HT1080 (cell line): ENCODE measurements around the gene GPR158. TPM values are rescaled to one million over a fixed set of nuclear protein-coding genes. Genes with fewer than 3 reads are reported as not detected.

ENCODE experiments used
- DNase-seq: peaks from one replicate; pipeline ENCODE4 v3.0.0-alpha.2; 2015; ENCODE audit warnings: low read depth
- total RNA-seq: library from RNA; depleted of rRNA; stranded (reverse); fragments of >200 nt; shearing (Covaris generic); gene quantifications from 2 replicates; pipeline ENCODE4 v1.2.3, GENCODE V29; 2014

GPR158 gene
- total RNA-seq, 1 experiment from 2014 or later, result 10.9 TPM

DNA sequence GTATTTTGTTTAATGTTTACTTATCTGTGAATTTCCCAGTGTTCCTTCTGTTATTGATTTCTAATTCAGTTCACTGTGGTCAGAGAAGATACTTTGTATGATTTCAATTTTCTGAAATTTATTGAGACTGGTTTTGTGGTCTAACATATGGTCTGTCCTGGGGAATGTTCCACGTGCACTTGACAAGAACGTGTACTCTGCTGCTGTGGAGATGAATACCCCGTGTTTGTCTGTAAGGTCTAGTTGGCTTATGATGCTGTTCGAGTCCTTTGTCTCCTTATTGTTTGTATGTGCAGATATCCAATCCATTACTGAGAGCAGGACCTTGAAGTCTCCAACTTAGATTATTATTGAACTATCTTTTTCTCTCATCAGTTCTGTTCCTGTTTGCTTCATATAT, 387.7 kb downstream of the GPR158 start:
- no peak for DNase-seq

DNA sequence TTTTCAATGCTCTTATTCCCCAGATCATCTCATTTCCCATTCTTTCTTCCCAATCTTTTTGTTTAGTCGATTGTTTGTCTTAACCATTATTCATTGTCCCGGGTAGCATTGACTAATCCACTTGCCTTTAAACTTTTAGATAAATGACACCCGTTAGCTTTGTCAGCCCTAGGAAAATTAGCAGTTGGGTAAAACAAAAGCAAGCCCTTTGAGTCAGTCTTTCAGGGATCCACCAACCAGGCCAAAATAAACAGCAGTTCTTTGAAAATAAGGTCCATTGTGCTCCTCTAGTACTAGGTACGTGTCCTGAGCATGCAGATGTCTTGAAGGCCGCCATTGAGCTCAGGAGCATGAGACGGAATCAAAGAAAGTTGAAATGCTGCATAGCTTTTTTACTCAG, 389.6 kb downstream of the GPR158 start:
- DNase-seq, result no peak

DNA sequence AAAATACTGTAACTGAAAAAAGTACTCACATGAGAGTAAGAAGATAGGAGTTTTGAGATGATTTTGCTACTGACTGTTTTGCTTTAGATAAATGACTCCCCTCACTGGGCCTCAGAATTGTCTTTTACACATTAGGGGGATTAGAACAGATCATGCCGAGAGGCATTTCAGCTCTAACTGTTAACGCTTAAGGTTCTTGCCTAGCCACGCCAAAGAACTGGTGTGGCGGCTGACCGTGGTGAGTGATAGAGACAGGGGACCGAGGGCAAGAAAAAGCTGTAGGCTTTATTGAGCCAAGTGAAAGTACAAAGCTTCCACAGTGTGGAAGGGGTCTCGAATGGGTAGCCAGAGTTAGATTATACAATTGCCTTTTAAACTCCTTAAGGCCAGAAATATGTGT, 390.8 kb downstream of the GPR158 start:
- DNase-seq, result no peak

DNA sequence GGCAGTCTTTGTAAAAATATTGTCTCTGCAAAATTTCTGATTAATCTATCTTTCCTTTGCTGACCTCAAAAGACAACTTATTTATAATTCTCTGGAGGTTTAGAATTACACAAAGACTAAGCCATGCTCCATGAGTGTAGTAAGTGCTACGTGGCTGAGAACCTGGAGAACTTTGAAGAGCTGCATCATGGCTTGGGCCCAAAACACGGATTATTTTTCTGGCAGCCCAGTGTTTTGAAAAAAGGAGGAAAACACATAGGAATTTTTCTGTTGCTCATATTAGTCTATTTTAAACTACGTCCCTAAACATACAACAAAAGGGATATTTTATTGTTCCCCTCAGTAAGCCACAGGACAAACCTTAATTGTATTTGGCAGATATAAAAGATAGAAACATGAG, 398.5 kb downstream of the GPR158 start:
- no peak for DNase-seq

DNA sequence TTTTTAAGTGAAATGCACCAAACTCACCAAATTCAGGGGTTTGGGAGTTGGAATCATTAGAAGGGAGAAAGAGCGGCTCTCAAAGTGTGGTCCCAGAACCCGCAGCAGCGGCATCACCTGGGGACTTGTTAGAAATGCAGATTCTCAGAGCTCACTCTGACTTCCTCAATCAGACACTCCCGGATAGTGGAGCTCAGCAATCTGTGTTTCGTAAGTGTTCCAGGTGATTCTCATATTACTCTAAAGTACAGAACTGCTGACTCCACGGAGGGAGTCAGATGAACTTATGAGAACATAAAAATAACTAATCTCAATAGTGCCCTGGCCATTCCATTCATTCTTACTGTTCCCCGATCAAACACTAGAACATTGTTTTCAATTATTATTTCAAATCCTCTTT, 400.5 kb downstream of the GPR158 start:
- no peak for DNase-seq

DNA sequence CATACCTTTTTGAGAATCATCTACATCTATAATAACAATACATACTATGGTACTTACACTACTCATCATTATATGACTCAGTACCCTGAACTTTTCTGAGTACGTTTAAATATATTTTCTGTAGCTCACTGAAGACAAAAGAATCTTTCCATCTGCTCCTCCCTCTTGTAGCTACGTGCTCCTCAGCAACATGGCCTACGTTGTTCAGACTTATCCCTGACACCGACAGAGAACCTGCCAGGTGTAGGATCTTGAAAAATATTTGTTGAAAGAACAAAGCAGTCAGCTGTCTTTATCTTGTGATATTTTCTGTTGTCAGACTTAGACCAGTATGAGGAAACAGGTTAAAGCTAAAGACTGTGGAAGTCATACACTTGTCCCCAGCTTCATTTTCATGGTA, 403.3 kb downstream of the GPR158 start:
- no peak for DNase-seq

DNA sequence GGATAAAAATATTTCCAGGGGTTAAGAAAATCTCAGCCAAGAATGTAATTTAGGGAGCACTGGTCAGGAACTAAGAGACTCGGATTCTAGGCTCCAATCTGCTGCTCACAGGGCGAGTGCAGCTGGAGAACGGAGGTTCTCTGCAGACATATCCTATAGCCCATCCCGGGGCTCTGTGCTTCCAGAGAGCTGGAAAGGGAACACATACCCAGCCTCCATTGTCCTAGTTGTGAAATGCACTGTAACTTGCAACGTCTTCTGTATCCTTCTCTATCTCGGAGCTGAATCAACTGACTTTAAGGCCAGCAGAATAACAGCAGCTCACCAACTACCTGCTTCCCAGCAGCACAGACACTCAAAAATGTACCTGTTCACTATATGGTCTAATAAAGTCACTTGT, 408.2 kb downstream of the GPR158 start:
- DNase-seq, result no peak

DNA sequence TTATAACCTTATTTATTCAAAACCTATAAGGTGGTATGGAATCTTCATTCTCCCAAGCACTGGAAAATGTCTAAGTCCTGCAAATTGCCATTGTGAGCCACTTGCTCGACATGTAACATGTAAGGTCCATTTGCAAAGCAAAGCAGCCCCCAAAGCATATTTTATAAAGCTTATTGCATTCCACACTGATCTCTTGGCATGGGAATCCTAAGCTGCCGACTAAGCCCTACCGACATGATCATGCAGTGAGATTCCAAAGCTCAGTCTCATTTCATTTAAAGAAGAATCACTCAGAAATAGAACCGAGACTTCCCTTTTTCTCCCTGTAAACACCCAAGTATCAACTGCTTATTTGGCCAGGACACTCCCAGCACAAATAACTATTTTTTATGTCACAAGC, 425.9 kb downstream of the GPR158 start:
- DNase-seq, result no peak

DNA sequence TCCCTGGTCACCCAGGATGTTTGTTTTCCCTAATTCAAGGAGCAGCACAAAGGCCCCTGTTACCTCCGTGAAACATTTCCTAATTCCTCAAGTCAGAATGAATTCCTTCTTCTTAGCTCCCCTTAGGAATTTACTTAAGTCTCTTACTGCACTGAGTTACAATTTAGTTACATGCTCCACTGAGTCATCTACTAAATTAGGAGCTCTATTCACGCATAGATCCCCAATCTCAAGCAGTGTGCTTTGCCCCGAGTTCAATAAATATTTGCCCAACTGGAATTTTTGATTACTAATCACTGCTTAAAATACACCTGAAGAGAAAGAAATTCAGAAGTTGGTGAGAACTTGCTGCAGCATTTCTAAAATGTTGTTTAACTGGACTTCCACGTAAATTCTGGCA, 429.8 kb downstream of the GPR158 start:
- no peak for DNase-seq

DNA sequence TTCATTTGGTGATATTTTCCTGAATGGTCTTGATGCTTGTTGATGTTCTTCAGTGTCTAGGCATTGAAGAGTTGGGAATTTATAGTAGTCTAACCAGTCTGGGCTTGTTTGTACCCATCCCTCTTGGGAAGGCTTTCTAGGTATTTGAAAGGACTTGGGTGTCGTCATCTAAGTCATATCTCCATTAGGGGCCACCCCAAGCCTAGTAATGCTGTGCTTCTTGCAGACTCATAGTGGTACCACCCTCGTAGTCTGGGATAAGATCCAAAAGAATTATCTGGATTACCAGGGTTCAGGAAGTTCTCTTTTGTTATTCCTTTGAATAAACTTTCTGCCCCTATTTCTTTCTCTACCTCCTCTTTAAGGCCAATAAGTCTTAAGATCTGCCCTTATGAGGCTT, 439.9 kb downstream of the GPR158 start:
- DNase-seq, result no peak

DNA sequence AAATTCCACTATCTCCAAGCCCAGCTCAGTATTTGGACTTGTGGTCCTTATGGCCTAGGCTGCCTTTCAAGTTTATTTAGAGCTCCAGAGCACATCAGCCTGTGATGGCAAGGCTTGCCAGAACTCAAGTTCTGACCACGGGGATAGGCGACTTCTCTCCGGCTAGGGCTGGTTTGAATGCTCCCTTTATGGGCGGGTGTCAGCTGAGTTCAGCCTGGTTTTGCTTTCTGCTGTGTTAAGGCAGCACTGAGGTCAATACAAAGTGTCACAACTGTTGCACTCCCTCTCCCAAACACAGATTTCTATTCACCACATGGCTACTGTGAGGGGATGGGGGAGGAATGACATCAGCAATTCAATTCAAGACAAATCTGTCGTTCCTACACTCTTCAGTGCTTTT, 441.1 kb downstream of the GPR158 start:
- no peak for DNase-seq

DNA sequence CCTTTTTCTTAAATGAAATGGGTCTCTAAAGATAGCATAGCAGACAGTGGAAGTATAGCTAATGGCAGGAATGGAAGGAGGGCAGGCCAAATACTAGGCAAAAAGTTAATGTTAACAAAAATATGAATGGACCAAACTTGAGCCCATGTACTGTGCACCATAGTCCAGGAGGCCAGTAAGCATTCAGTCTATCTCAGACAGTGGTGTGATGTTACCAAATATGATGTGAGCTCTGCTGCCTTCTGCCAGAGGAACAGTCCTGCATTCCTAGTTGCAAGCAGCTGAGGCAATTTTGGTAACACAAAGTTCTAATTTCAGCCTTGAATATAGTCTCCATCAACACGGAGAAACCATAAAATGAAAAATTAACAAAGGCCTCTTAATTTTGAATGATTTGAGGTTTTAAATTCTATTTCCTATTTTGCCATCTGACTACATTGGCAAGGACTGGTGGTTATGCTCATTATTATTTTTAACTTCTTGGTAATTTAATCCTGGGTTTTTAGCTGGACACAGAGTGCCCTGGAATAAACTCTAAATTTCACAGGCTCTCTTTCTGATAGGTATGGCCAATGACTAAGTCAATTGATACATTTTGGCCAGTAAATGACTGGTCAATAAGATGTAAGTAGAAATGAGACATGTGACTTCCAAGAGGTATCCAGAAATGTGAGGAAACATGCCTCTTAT, 442.2 kb downstream of the GPR158 start:
- no peak for DNase-seq

DNA sequence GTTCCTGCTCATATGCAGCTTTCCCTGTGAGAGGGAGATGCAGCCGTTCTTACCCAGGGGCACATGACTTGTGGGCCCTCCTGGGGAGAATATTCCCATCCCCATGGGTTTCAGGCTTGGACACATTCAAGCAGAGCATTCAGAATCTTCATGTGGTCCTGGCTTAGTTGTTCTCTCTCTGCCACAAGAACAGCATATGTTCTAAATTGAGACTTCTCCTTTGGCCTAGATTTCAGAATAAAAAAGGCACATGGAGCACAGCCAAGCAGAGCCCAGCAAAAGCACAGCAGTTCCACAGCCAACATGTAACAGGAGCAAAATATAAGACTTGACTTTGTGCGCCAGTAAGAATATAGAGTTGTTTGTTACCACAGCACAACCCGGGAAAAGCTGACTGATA, 452.8 kb downstream of the GPR158 start:
- no peak for DNase-seq

DNA sequence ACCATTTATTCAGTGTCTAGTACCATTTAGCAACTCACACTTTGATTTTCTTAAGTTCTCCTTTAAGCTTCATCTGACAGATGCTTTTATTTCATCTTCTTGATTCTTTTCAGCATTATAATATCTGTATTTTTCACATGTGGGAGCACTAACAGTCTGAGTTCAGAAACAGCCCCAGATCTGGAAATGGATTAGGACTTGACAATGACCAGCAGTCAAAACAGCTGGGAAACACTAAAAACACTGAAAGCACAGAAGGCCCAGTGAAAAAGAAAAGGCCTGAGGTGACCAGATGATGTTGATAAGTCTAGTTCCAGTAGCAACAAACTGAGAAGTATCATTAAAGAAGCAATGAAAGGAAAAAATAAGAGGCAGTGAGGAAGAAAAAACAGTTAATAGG, 454.5 kb downstream of the GPR158 start:
- DNase-seq, result no peak

DNA sequence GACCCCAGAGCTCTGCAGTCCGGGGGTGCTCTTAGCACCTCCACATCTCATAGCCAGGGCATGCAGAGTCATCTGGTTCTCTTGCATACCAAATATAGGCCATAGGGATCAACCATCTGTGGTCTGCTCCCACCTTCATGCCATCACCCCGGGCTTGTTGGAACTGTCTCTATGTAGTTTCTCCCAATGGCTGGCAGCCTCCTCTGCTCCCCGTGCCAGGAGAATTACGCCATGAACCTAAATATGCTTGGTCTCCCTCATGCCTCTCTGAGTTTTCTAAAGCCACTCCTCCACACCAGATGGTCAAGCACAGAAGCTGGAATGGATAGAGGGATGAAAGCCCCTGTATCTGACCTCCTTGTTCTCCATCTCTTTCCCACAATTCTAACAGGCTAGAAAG, 456.7 kb downstream of the GPR158 start:
- no peak for DNase-seq

DNA sequence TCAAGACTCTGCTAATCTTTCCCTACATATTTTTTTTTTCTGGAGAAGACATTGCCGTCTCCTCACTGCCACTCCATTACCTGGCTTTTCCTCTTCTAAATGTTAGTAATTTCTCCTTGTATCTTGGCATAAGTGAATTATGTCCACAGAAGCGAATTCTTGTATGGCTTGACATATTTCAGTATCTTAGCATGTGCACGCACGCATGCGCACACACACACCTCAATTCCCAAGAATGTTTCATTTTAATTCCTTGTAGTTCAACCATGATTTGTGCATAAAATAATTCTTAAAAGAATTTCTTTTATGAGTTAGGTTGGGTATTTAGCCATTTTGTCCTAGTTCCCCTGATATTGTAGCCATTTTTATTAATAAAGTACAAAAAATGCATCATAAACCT, 458.0 kb downstream of the GPR158 start:
- DNase-seq, result no peak

DNA sequence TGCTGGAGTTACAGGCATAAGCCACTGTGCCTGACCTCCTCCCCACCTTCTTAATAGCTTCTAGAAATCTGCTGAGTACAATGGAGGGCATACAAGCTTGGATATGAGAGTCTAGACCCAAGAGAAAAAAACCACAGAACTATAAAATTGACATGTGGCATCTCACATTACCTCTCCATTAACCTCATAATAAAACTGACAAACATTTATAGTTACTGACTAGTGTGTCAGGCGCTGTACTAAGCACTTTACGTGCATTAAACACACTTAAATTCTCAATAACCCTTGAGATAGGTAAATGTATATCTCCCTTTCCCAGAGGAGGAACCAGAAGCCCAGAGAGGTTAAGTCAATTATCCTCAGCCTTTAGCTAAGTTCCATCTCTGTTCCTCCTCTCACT, 458.7 kb downstream of the GPR158 start:
- DNase-seq, result no peak

DNA sequence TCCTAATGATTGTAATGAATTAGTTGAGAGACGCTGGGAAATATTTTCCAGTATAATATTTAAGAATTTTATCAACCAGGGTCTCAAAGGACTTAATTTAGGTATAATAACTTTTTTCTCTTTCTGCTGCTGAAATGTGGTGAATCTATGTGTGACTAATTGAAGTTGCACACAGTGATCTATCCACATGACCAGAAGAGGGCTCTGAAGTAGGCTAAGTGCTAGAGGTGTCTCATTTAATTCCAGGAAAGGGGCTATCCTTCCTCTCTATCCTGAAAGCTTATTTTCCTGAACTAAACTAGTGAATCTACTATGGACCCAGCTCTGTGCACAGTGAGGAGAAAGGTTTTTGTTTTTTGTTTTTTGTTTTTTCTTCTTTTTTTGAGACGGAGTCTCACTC, 464.8 kb downstream of the GPR158 start:
- DNase-seq, result no peak

DNA sequence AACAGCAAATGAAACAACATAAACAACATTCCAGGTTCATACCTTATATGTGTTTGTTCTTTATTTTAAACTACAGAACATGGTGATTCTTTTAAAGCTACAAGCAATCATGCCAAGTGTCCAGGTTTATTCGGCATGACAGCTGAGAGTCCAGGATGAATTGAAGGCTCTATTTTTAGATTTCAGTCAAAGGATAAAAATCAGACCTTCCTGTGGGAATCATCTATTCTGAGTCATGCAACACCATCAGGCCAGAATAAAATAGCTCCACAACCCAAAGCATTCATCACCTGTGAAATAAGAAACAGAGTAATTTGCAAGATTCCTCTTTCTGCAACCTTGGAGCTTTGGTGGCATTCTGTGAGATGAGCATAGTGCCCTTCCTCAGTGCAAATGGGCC, 466.8 kb downstream of the GPR158 start:
- peak; percentile 13 for DNase-seq

DNA sequence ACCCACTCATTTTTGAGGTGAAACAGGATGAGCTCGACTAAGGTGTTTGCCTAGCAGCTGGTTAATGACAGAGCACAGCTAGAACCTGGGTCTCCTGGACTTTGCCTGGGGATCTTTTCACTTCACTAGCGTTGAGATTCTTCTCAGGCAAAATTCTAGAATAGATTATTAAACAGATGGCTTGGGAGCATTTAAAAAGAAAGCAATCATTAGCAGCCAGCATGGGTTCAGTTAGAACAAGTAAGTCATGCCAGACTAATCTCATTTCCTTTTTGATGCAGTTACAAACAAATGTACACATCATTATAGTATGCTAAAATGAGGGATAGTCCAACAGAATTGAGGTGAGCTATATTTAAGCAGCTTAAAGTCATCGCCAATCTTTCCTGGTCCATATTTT, 467.9 kb downstream of the GPR158 start:
- no peak for DNase-seq

DNA sequence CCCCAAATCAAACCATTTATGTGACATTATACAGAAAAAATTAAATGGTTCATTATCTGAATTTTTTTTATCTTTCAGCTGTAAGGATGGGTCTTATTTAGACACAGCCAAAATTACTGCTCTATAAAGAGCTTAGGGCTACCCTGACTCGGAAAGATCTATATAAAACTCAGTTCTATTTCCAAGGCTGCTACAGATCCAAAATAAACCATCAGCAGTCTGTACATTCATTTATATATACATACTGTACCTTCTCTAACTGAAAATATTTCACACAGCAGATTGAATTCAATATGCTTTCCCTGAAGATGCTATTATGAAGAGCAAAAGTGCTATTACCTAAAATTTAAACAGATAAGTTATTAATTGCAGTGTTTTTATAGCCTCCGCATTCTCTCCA, 471.6 kb downstream of the GPR158 start:
- DNase-seq, result no peak

DNA sequence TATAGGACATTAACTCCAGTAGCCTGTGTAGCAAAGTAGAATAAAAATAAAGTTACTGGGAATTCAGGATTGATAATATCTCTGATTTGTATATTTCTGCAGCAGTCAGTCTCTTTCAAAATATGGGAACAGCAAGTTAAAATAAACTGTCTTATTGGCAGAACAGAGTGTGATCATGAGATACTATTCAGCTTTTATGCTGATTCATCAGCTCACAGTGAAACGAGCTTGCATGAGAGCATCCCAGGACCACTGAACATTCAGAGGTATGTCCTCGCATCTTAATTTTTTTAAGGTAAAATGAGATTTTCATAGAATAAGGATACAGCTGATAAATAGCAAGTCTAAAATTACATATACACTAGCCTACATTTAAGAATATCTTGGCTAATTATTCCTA, 476.7 kb downstream of the GPR158 start:
- no peak for DNase-seq
